ENCODE results near the gene CYB561D2.
A peak's percentile ranks its signal among the peaks of the same experiment; 100 is the strongest.

CYB561D2 gene

DNA sequence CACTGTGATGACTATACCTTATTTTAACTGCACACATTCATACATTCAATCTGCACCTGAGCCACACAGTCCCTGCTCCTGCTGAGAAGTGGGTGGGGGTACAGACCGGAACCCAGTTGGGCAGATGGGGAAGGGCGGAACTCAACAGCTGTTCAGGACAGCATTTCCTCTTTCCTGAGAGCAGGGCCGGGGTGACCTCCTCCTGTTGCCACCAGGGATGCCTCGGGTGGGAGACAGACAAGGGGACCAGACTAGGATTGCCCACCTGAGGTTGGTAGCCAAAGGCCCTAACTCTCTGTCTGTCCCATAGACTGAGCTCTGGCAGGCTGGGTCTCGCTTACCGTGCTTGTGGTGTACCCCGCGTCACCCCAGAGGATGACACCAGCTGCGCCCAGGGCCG, 32.0 kb upstream of the CYB561D2 start:
- H2AFZ ChIP-seq (ENCODE audit: low read length) = no peak overlapping the region
- H3K9ac ChIP-seq (ENCODE audit: low read length) = no peak overlapping the region; the same call in 1 of the 2 replicates
- H3K4me3 ChIP-seq (ENCODE audit: low read depth, low read length, poor library complexity, severe bottlenecking) = peak overlapping the region; percentile 24
- H3F3A ChIP-seq (ENCODE audit: insufficient read depth, low read length) = no peaks in the 10 kb centered on the region
- no peaks in the 10 kb centered on the region for H3K9me3 ChIP-seq (ENCODE audit: low read length)
- H3K4me1 ChIP-seq (ENCODE audit: insufficient read depth, low read length, severe bottlenecking) = peaks cover 53% of the 10 kb centered on the region
- H3K4me2 ChIP-seq (ENCODE audit: low read length) = peak overlapping the region; percentile 48
- peak overlapping the region; percentile 69 for H3K27ac ChIP-seq (ENCODE audit: low read depth, low read length, poor library complexity, severe bottlenecking)
- no peaks in the 10 kb centered on the region for H3K79me2 ChIP-seq (ENCODE audit: insufficient read depth, low read length)
- TF ChIP-seq EZH2 (IDR thresholded peaks at IDR 0.05; ENCODE audit: borderline replicate concordance, low read length) = no peak
- no peak for TF ChIP-seq CTCF (IDR thresholded peaks at IDR 0.05; ENCODE audit: low read length)
- H3K9me2 ChIP-seq (ENCODE audit: low read depth, low read length) = no peaks in the 10 kb centered on the region
- H3K36me3 ChIP-seq (ENCODE audit: insufficient read depth, low read length) = no peaks in the 10 kb centered on the region
- no peaks in the 10 kb centered on the region for H3K27me3 ChIP-seq (ENCODE audit: insufficient read depth, low read length)
- no peaks in the 10 kb centered on the region for H4K20me1 ChIP-seq (ENCODE audit: insufficient read depth, low read length)

DNA sequence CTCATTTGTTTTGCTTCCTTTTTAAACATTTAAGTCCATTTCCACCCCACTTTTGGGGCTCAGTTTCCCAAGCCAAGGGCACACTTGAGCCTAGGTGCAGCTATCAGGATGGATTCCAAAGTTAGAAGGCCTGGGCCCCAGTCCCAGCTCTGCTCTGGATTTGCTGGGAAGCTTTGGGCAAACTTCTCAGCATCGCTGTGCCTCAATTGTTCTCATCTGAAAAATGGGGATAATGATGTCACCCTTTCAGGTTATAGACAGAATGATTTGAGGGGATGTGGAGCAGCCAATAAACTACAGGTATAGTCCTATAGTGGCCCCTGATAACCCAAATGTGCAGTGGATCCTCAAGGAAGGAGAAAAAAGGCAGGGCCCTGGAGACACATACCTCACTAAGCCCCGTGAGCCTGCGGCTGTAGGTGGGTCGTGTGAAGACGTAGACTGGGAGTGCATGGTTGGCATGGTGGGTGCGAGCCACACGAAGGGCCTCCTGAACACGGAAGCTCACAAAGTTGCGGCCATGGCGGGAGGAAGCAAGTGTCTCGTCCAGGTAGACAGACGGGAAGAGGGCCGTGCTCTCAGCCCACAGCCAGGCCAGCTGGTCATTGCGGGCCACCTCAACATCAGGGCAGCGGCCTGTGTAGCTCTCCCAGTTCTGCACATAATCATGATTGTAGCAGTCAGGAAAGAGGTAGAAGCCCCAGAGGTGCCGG, 31.3 kb upstream of the CYB561D2 start:
- no peaks in the 10 kb centered on the region for H3K9me3 ChIP-seq (ENCODE audit: low read length)
- no peaks in the 10 kb centered on the region for H3F3A ChIP-seq (ENCODE audit: insufficient read depth, low read length)
- peaks cover 53% of the 10 kb centered on the region for H3K4me1 ChIP-seq (ENCODE audit: insufficient read depth, low read length, severe bottlenecking)
- H4K20me1 ChIP-seq (ENCODE audit: insufficient read depth, low read length) = no peaks in the 10 kb centered on the region
- no peaks in the 10 kb centered on the region for H3K9me2 ChIP-seq (ENCODE audit: low read depth, low read length)
- H3K36me3 ChIP-seq (ENCODE audit: insufficient read depth, low read length) = no peaks in the 10 kb centered on the region
- H3K4me2 ChIP-seq (ENCODE audit: low read length) = peak overlapping the region; percentile 48
- no peak overlapping the region for H2AFZ ChIP-seq (ENCODE audit: low read length)
- H3K27me3 ChIP-seq (ENCODE audit: insufficient read depth, low read length) = no peaks in the 10 kb centered on the region
- H3K4me3 ChIP-seq (ENCODE audit: low read depth, low read length, poor library complexity, severe bottlenecking) = peak overlapping the region; percentile 24
- no peak overlapping the region; the same call in 1 of the 2 replicates for H3K9ac ChIP-seq (ENCODE audit: low read length)
- H3K79me2 ChIP-seq (ENCODE audit: insufficient read depth, low read length) = no peaks in the 10 kb centered on the region
- no peak for TF ChIP-seq CTCF (IDR thresholded peaks at IDR 0.05; ENCODE audit: low read length)
- no peak for TF ChIP-seq EZH2 (IDR thresholded peaks at IDR 0.05; ENCODE audit: borderline replicate concordance, low read length)
- peak overlapping the region; percentile 69 for H3K27ac ChIP-seq (ENCODE audit: low read depth, low read length, poor library complexity, severe bottlenecking)

- Histone ChIP-seq H3K27ac (ENCODE audit: low read depth, low read length, poor library complexity, severe bottlenecking) (no peak overlapping the region), H3K79me2 (ENCODE audit: insufficient read depth, low read length) (no peaks in the 10 kb centered on the region), H2AFZ (ENCODE audit: low read length) (no peak overlapping the region), H3K27me3 (ENCODE audit: insufficient read depth, low read length) (no peaks in the 10 kb centered on the region), H3K9me2 (ENCODE audit: low read depth, low read length) (no peaks in the 10 kb centered on the region), H4K20me1 (ENCODE audit: insufficient read depth, low read length) (no peaks in the 10 kb centered on the region), H3K4me2 (ENCODE audit: low read length) (peak overlapping the region; percentile 90), H3K4me3 (ENCODE audit: low read depth, low read length, poor library complexity, severe bottlenecking) (peak overlapping the region; percentile 84), H3K4me1 (ENCODE audit: insufficient read depth, low read length, severe bottlenecking) (peaks cover 53% of the 10 kb centered on the region), H3K9me3 (ENCODE audit: low read length) (no peaks in the 10 kb centered on the region), H3K9ac (ENCODE audit: low read length) (peak overlapping the region; percentile 76), H3K36me3 (ENCODE audit: insufficient read depth, low read length) (peaks cover 3% of the 10 kb centered on the region; the same call in 1 of the 2 replicates), H3F3A (ENCODE audit: insufficient read depth, low read length) (no peaks in the 10 kb centered on the region)
- TF ChIP-seq EZH2 (IDR thresholded peaks at IDR 0.05; ENCODE audit: borderline replicate concordance, low read length) (no peak), CTCF (IDR thresholded peaks at IDR 0.05; ENCODE audit: low read length) (peak; percentile 6; the same call in 1 of the 2 replicates)
Measured at GRCh38 chr3:50319894-50320625, 30.6 kb upstream of the CYB561D2 start.
